Trophoblast cell (in vitro differentiated cells and primary cell): ENCODE measurements around the gene PHAF1.

Source experiments
- DNase-seq, 2 donors: peaks; one replicate each; pipeline ENCODE4 v3.0.0-alpha.2; 2016
- H2AFZ ChIP-seq: 2 replicates; pipeline ENCODE4 v1.6.1; 2013; ENCODE audit warnings: low read length, moderate library complexity, mild to moderate bottlenecking; ENCODE audit not compliant: insufficient read depth, poor library complexity
- H2AK5ac ChIP-seq: 2 replicates; pipeline ENCODE4 v1.6.1; 2013; ENCODE audit warnings: mild to moderate bottlenecking, low read length
- H2BK120ac ChIP-seq: 2 replicates; pipeline ENCODE4 v1.6.1; 2013; ENCODE audit warnings: low read length, mild to moderate bottlenecking, moderate library complexity; ENCODE audit not compliant: insufficient read depth, poor library complexity
- H2BK12ac ChIP-seq: 2 replicates; pipeline ENCODE4 v1.6.1; 2013; ENCODE audit warnings: mild to moderate bottlenecking, low read length, moderate library complexity
- H2BK5ac ChIP-seq: 2 replicates; pipeline ENCODE4 v1.6.1; 2013; ENCODE audit warnings: low read length, low read depth, moderate library complexity, mild to moderate bottlenecking; ENCODE audit not compliant: poor library complexity
- H3K14ac ChIP-seq: 2 replicates; pipeline ENCODE4 v1.6.1; 2013; ENCODE audit warnings: mild to moderate bottlenecking, low read length
- H3K18ac ChIP-seq: 2 replicates; pipeline ENCODE4 v1.6.1; 2013; ENCODE audit warnings: mild to moderate bottlenecking, low read length
- H3K23ac ChIP-seq: 2 replicates; pipeline ENCODE4 v1.6.1; 2013; ENCODE audit warnings: low read length
- H3K27ac ChIP-seq: 2 replicates; pipeline ENCODE4 v1.5.1; 2013; ENCODE audit warnings: low read depth, mild to moderate bottlenecking, inconsistent platforms, low read length, moderate library complexity
- H3K27me3 ChIP-seq: 2 replicates; pipeline ENCODE4 v1.6.1; 2013; ENCODE audit warnings: inconsistent platforms, mild to moderate bottlenecking, low read length, moderate library complexity; ENCODE audit not compliant: insufficient read depth
- H3K36me3 ChIP-seq, 2 experiments: 1 replicate in 1 of 2; 2 replicates in 1 of 2; pipeline ENCODE4 v1.6.1; 2013; ENCODE audit warnings: low read length in 2 of 2, mild to moderate bottlenecking in 2 of 2, moderate library complexity in 1 of 2; ENCODE audit not compliant: insufficient read depth in 2 of 2, control insufficient read depth in 1 of 2
- H3K4ac ChIP-seq: 2 replicates; pipeline ENCODE4 v1.6.1; 2013; ENCODE audit warnings: low read depth, mild to moderate bottlenecking, low read length, moderate library complexity
- H3K4me1 ChIP-seq, 2 experiments: 1 replicate in 1 of 2; 2 replicates in 1 of 2; pipeline ENCODE4 v1.6.1; 2013; ENCODE audit warnings: low read length in 2 of 2, mild to moderate bottlenecking in 2 of 2, moderate library complexity in 1 of 2; ENCODE audit not compliant: insufficient read depth in 2 of 2, control insufficient read depth in 1 of 2
- H3K4me2 ChIP-seq: 2 replicates; pipeline ENCODE4 v1.6.1; 2013; ENCODE audit warnings: inconsistent platforms, mild to moderate bottlenecking, low read length, moderate library complexity
- H3K4me3 ChIP-seq: 2 replicates; pipeline ENCODE4 v1.5.1; 2013; ENCODE audit warnings: mild to moderate bottlenecking, low read depth, low read length, inconsistent platforms
- H3K79me1 ChIP-seq: one replicate; pipeline ENCODE4 v1.6.1; 2013; ENCODE audit warnings: low read length
- H3K79me2 ChIP-seq: 2 replicates; pipeline ENCODE4 v1.6.1; 2013; ENCODE audit warnings: low read length, mild to moderate bottlenecking; ENCODE audit not compliant: control insufficient read depth, insufficient read depth, poor library complexity
- H3K9ac ChIP-seq: 2 replicates; pipeline ENCODE4 v1.6.1; 2013; ENCODE audit warnings: mild to moderate bottlenecking, low read length
- H3K9me3 ChIP-seq: 2 replicates; pipeline ENCODE4 v1.6.1; 2013; ENCODE audit warnings: low read depth, mild to moderate bottlenecking, control low read depth, inconsistent platforms, low read length; ENCODE audit not compliant: insufficient read depth
- H4K12ac ChIP-seq: 2 replicates; pipeline ENCODE4 v1.6.1; 2013; ENCODE audit warnings: low read depth, mild to moderate bottlenecking, low read length, moderate library complexity
- H4K8ac ChIP-seq: 2 replicates; pipeline ENCODE4 v1.6.1; 2013; ENCODE audit warnings: low read depth, mild to moderate bottlenecking, low read length, moderate library complexity
- H4K91ac ChIP-seq: one replicate; pipeline ENCODE4 v1.6.1; 2013; ENCODE audit warnings: low read depth, mild to moderate bottlenecking, low read length, moderate library complexity
- WGBS: extraction: QIAGEN DNeasy Blood & Tissue Kit; methylation state at CpG from one replicate; pipeline ENCODE4 v1.1.7; 2013; ENCODE audit warnings: missing lambda C conversion rate; ENCODE audit not compliant: insufficient read length, insufficient coverage; ENCODE audit errors: extremely low coverage; 5-methylcytosine and 5-hydroxymethylcytosine counted together

PHAF1 gene

GRCh38 chr16:67162506-67163163, 52.9 kb downstream of the PHAF1 start:
- Histone ChIP-seq H3K4me1 (peaks cover 12 to 23% of the 10 kb centered on the region in 2 experiments), H3K9ac (no peak overlapping the region), H2BK5ac (no peak overlapping the region), H3K18ac (no peak overlapping the region), H3K23ac (no peak overlapping the region), H2BK120ac (no peak overlapping the region), H3K9me3 (peaks cover 8% of the 10 kb centered on the region), H4K8ac (no peak overlapping the region), H4K12ac (no peak overlapping the region), H2AFZ (no peak overlapping the region), H2BK12ac (no peak overlapping the region), H4K91ac (no peak overlapping the region), H3K79me2 (peaks cover 6% of the 10 kb centered on the region), H3K27ac (no peak overlapping the region), H3K36me3 (no peaks in the 10 kb centered on the region), H3K14ac (no peak overlapping the region), H3K79me1 (peaks cover 9% of the 10 kb centered on the region), H3K4ac (no peak overlapping the region), H3K27me3 (peaks cover 74% of the 10 kb centered on the region), H3K4me2 (peak overlapping the region; percentile 63), H3K4me3 (peak overlapping the region; percentile 11), H2AK5ac (no peak overlapping the region)
- WGBS: no CpG with 5 or more reads among the region's 44 CpGs
- DNase-seq: peak; percentile 71 to 80

- WGBS: no CpG with 5 or more reads among the region's 99 CpGs
- no peak overlapping the region for H3K14ac ChIP-seq
- H4K12ac ChIP-seq: no peak overlapping the region
- H3K23ac ChIP-seq: no peak overlapping the region
- H2BK5ac ChIP-seq: no peak overlapping the region
- H2BK12ac ChIP-seq: no peak overlapping the region
- H3K79me1 ChIP-seq: peaks cover 9% of the 10 kb centered on the region
- H3K4me3 ChIP-seq: peak overlapping the region; percentile 11
- H3K9me3 ChIP-seq: peaks cover 8% of the 10 kb centered on the region
- H4K8ac ChIP-seq: no peak overlapping the region
- DNase-seq: peak in 1 of 2 donors; percentile 31
- H4K91ac ChIP-seq: no peak overlapping the region
- no peak overlapping the region for H3K27ac ChIP-seq
- H3K4me1 ChIP-seq: peaks cover 12 to 23% of the 10 kb centered on the region in 2 experiments
- H2BK120ac ChIP-seq: no peak overlapping the region
- no peak overlapping the region for H3K18ac ChIP-seq
- H3K79me2 ChIP-seq: peaks cover 6% of the 10 kb centered on the region
- H2AFZ ChIP-seq: peak overlapping the region; percentile 19
- H2AK5ac ChIP-seq: no peak overlapping the region
- H3K4me2 ChIP-seq: peak overlapping the region; percentile 63
- H3K4ac ChIP-seq: no peak overlapping the region
- H3K27me3 ChIP-seq: peaks cover 72% of the 10 kb centered on the region
- no peaks in the 10 kb centered on the region for H3K36me3 ChIP-seq
- H3K9ac ChIP-seq: no peak overlapping the region
Measured at GRCh38 chr16:67163164-67163998, 53.6 kb downstream of the PHAF1 start.

GRCh38 chr16:67163999-67164558, 54.3 kb downstream of the PHAF1 start:
- Histone ChIP-seq H3K27ac (no peak overlapping the region), H2BK120ac (no peak overlapping the region), H4K12ac (no peak overlapping the region), H3K79me1 (peaks cover 9% of the 10 kb centered on the region), H3K79me2 (peaks cover 6% of the 10 kb centered on the region), H2BK12ac (no peak overlapping the region), H4K8ac (no peak overlapping the region), H3K4me1 (peaks cover 12 to 23% of the 10 kb centered on the region in 2 experiments), H3K9ac (no peak overlapping the region), H4K91ac (no peak overlapping the region), H3K4ac (no peak overlapping the region), H3K36me3 (no peaks in the 10 kb centered on the region), H3K9me3 (peaks cover 8% of the 10 kb centered on the region), H2AFZ (peak overlapping the region; percentile 19), H2AK5ac (no peak overlapping the region), H3K27me3 (peaks cover 74% of the 10 kb centered on the region), H3K23ac (no peak overlapping the region), H3K4me2 (peak overlapping the region; percentile 63), H3K18ac (no peak overlapping the region), H3K4me3 (no peak overlapping the region), H3K14ac (no peak overlapping the region), H2BK5ac (no peak overlapping the region)
- no peak for DNase-seq
- no CpG with 5 or more reads among the region's 34 CpGs for WGBS

- H2BK5ac ChIP-seq: no peak within 1 kb of the TSS
- no CpG with 5 or more reads among the region's 41 CpGs for WGBS
- H3K27ac ChIP-seq: no peak within 1 kb of the TSS
- H2AFZ ChIP-seq: peak within 1 kb of the TSS; percentile 19
- H3K9ac ChIP-seq: no peak within 1 kb of the TSS
- H3K14ac ChIP-seq: no peak within 1 kb of the TSS
- no peak within 1 kb of the TSS for H2BK12ac ChIP-seq
- peaks cover 5% of the 10 kb centered on the region for H3K79me1 ChIP-seq
- H4K12ac ChIP-seq: no peak within 1 kb of the TSS
- peaks cover 17 to 25% of the 10 kb centered on the region in 2 experiments for H3K4me1 ChIP-seq
- peak within 1 kb of the TSS; percentile 11 for H3K4me3 ChIP-seq
- H4K91ac ChIP-seq: no peak within 1 kb of the TSS
- H3K27me3 ChIP-seq: peaks cover 80% of the 10 kb centered on the region
- no peak within 1 kb of the TSS for H2AK5ac ChIP-seq
- no peaks in the 10 kb centered on the region for H3K36me3 ChIP-seq
- peak; percentile 85 to 90 for DNase-seq
- no peak within 1 kb of the TSS for H2BK120ac ChIP-seq
- no peak within 1 kb of the TSS for H3K23ac ChIP-seq
- no peak within 1 kb of the TSS for H4K8ac ChIP-seq
- H3K18ac ChIP-seq: no peak within 1 kb of the TSS
- peaks cover 8% of the 10 kb centered on the region for H3K9me3 ChIP-seq
- peaks cover 2% of the 10 kb centered on the region for H3K79me2 ChIP-seq
- no peak within 1 kb of the TSS for H3K4ac ChIP-seq
- peak within 1 kb of the TSS; percentile 63 for H3K4me2 ChIP-seq
Measured at GRCh38 chr16:67164599-67165061, 54.9 kb downstream of the PHAF1 start, which contains the start of gene HSF4. TSS of gene HSF4 (plus strand) at chr16:67164745. CDS start at chr16:67164812, 67 bp downstream.
